ENCODE data around the gene GLRB. TPM values are rescaled to one million over a fixed set of nuclear protein-coding genes. Genes with fewer than 3 reads are reported as not detected.

The GLRB gene
- total and polyA plus RNA-seq, 10 of the 15 experiments (the other 5 are each of a cell fraction or from before 2014, with no cell fraction given): 0.04 TPM; not detected in 9

- no peak for TF ChIP-seq ESRRA (IDR thresholded peaks at IDR 0.05; ENCODE audit: low read length)
- no peak for TF ChIP-seq ATF3 (IDR thresholded peaks at IDR 0.05; ENCODE audit: borderline replicate concordance, extremely low read depth, low read depth, low read length)
- TF ChIP-seq FOXK2 (IDR thresholded peaks at IDR 0.05): no peak
- TF ChIP-seq BCL11A (IDR thresholded peaks at IDR 0.05; ENCODE audit: low read depth, low read length): no peak
- TF ChIP-seq ZNF592 (IDR thresholded peaks at IDR 0.05): no peak
- no peak for TF ChIP-seq E4F1 (IDR thresholded peaks at IDR 0.05; ENCODE audit: borderline replicate concordance, partially characterized antibody)
- no peak for TF ChIP-seq MLLT1 (IDR thresholded peaks at IDR 0.05)
- TF ChIP-seq HCFC1 (IDR thresholded peaks at IDR 0.05; ENCODE audit: low read length): no peak
- TF ChIP-seq EP300 (IDR thresholded peaks at IDR 0.05; ENCODE audit: borderline replicate concordance in 1 of 2, control insufficient read depth in 1 of 2, low read depth in 2 of 2, low read length in 2 of 2): no peak
- no peak for TF ChIP-seq NR2F1 (conservative IDR thresholded peaks at IDR 0.05)
- no peak for TF ChIP-seq CTCF (IDR thresholded peaks at IDR 0.05 in 2 of 3, conservative IDR thresholded peaks at IDR 0.05 in 1 of 3; ENCODE audit: control insufficient read depth in 2 of 3, extremely low read depth in 1 of 3, insufficient read depth in 1 of 3, low read depth in 3 of 3, low read length in 3 of 3)
These were observed 51.6 kb downstream of the GLRB start (continued) for GRCh38 chr4:157127571-157127970.

All from GM12878 (cell line).